Stimulated activated CD8-positive, alpha-beta memory T cell treated with anti-CD3 and anti-CD28 coated beads, Interleukin-12 subunit alpha, Interleukin-12 subunit beta, amount 100 ng/mL, for 4 hours (primary cell): ENCODE measurements around the gene ZNF205.
A peak's percentile ranks its signal among the peaks of the same experiment; 100 is the strongest.
"Not testable (repeated sequence)": the region's sequence is repeated elsewhere in the genome, so short reads cannot be mapped to it uniquely, and the experiment has no call there.

ENCODE experiments used
- DNase-seq: peaks from one replicate; pipeline ENCODE4 v3.0.0-alpha.2; 2020; ENCODE audit warnings: low read depth

The ZNF205 gene

DNA sequence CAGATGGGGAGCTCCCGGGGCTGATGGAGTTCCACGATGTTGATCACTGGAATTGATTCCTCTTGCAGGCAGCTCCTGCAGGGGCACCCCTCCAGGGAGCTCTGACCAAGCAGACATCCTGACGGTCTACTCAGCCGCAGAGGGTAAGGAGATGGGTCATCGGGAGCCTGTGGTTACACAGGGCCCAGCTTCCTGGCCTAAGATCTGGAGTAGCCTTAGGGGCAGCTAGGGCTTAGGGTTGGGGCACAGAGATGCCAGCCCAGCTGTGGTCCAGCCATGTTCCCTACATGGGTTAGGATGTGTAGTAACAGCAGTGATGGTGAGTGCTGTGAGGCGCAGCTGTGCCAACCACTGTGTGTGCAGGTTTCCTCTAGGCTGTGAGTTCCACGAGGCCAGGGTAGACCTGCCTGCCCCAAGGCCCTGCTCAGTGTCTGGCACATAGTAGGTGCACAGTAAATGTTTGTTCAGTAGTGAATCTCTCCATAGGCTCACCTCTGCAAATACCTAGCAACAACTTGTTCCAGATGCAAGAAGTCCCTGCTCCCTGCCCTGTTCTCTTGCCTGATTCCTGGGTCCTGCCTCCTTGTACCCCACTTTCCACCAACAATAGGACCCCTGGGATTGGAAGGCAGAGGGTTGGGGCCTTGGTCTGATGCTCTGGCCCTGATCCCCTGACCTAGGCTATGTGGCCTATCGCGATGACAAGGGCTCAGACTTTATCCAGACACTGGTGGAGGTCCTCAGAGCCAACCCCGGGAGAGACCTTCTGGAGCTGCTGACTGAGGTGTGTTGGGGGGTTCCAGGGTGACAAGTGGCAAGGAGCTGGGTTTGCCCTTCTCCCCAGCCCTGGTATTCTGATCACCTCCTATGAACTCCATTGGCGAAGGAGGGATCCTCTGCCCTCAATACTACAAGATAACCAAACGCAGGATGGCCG lies 36.1 kb downstream of the ZNF205 start:
- no peak for DNase-seq

DNA sequence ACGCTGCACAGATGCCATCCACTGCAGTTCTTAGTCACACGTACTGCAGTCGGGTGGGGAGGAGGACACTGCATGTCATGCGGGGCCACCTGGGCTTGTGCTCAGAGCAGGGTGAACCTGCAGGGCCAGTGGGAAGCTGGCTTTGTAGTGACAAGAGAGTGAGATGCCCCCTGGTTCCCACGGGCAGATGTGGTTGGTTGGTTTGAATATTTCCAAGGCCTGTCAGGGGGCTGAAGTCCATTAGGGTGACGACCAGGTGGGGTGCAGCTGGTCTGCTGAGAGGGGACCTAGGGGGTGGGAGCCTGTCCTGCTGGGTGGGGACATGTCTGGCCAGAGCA lies 36.8 kb downstream of the ZNF205 start:
- no peak for DNase-seq

DNA sequence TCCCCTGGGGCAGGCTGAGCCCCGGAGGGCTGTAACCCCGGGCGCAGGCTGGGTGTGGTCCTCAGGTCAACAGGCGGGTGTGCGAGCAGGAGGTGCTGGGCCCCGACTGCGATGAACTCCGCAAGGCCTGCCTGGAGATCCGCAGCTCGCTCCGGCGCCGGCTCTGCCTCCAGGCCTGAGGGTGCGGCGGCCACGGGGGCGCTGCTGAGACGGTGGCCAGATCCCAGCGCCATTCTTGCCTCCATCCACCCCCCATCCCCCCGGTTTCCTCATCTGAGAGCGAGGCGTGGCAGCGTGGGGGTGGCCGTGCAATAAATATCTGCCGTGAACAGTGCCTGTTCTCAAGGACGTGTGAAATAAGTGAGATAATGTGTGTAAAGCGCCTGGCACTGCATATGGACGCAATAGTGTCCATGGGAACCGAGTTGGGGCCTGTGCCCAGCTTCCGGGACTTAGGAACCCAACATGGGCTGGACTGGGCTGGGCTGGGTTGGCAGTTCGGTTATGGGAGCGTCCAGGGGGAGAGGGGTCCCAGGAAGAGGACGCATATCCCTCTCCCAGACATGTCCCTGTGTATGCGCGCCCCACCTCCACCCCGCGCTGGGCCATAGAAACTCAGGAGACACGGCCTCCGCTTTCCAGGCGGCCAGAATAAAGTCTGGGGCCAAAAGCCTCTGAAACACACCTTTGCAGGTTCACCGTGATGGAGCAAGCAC lies 37.4 kb downstream of the ZNF205 start:
- DNase-seq: no peak

DNA sequence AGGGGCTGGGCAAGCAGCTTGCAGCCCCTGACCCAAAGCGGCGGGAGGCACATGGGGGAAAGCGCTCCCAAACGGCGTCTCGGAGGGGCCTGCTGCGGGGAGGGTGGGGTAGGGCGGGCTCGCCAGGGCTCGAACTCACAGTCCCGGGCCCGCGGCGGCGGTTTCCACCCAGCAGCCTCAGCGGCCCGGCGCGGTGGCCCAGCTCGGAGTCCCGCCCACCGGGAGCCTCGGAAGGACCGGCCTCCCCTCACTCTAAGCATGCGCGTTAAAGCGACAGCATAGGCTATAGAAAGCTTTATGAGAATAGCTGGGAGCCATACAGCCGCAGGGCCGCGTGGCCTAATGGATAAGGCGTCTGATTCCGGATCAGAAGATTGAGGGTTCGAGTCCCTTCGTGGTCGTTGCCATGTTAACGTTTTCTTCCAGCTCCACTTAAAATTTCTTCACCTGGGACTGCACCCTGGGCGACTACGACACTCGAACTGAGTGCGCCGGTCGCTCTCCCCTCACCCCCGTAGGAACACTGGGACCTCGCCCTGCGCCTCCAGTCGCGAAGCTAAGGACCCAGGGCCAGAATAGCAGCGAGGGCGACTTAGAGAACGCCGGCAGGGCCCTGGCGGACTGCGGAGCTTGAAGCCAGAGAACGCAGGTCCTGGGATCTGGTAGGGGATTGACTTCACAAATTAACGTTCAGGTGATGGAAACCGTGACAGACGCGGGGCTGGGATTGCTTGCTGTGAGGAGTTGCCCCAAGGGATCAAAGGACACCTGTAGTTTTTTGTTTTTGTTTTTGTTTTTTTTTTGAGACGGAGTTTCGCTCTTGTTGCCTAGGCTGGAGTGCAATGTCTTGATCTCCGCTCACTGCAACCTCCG lies 38.2 kb downstream of the ZNF205 start:
- peak; percentile 96 for DNase-seq

DNA sequence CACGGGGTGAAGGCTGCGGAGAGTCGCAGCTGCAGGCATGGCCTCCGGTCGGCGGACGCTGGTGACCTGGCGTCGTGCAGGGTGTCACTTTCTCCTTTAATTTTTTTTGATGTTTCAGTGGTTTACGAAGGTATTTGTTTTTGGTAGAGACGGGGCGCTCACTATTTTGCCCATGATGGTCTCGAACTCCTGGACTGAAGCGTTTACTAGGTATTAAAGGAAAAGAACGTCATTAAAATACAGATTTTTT lies 39.6 kb downstream of the ZNF205 start:
- DNase-seq: no peak

DNA sequence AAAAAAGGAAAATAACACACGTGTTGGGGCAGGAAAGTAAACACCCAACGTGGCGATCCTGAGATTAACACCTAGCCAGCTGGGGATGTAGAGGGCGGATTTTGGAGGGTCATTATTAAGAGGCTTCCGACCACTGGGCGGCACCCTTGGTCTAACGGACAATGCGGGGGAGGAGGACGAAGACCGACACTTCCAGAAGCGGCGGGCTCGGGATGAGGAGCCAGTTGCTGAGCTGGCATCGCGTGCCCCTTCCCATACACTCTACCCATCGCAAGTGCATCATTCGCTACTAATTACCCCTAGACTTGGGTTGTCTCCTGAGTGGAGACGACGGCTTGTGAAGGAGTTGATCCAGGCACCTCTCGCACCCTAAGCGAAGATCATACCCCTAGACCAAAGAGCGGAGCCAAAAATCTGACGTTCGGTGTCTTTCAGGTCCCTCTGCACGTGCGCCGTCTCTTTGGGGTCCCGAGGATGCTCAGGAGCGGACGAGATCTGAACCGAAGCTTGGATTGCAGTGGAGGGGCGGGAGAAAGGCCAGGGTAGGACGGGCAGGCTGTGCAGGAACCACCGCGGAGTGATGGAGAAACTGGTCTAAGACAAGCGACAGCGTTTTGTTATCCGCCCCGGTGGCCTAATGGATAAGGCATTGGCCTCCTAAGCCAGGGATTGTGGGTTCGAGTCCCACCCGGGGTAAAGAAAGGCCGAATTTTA lies 40.0 kb downstream of the ZNF205 start:
- DNase-seq: peak; percentile 63

DNA sequence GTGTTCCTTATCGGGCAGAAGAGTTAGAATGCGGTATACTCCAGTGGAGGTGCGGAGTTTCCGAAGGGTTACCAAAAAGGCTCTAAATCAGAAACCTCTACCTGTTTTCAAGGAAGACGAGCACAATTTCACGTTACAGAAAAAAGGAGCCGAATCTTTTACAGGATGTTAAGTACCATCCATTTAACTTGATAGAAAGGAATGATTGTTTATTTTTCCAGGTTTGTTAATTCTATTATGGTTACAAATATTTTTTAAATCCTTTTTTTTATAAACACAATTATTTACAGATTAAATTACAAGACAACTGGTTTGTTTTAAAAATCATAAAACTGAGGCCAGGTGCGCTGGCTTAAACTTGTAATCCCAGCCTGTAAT lies 40.6 kb downstream of the ZNF205 start:
- DNase-seq: no peak

DNA sequence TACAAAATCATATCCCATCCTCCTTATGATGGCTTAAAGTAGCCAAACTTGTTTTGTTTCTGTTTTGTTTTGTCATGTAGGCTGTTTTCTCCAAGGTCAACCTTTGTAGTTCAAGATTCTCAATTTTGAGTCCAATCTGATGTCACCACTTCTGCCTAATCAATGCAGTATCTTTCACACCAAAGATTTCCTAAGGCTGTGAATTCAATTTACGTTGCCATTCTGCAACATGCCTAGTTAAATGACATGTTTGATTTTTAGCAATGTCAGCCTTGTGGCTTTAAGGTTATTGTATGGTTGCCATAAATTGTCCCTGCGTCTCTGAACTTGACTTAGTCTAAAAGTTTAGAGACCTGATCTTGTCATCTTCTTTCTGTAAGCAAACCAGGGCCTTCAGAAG lies 42.8 kb downstream of the ZNF205 start:
- no peak for DNase-seq

DNA sequence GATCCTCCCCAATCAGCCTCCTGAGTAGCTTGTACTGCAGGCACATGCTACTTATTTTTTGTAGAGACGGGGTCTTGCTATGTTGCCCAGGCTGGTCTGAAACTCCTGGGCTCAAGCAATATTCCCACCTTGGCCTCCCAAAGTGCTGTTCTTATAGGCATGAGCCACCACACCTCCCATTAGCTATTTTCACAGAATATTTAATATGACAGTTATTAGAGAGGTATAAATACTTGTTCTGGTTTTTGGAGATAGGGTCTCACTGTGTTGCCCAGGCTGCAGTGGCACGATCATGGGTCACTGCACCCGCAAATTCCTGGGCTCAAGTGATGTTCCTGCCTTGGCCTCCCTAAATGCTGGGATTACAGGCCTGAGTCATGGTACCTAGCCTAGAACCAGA lies 43.6 kb downstream of the ZNF205 start:
- DNase-seq: no peak

DNA sequence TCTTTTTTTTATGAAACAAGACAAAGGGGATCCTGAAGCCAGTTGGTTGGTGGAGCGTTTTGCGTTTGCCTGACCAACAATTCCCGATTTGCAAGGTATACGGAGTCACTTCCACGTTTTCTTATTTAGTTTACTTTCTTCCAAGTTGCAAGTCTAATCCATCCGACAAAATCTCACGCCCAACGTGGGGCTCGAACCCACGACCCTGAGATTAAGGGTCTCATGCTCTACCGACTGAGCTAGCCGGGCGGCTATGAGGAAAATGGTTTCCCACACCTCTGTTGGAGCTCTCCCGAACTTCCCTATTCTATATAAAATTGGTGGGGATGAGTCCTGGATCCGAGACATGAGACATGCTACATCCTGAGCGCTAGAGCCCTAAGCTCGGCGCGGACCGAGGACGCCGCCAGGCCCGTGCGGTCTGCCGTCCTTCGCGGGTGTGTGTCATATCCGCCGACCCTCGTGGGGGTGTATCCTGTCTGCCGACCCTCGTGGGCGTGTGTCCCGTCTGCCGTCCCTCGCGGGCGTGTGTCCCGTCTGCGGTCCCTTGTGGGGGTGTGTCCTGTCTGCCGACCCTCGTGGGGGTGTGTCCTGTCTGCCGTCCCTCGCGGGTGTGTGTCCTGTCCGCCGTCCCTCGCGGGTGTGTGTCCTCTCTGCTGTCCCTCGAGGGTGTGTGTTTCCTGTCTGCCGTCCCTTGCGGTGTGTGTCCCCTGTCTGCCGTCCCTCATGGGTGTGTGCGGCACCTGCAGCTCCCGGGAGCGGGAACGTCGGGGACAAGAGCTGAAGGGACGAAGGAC lies 45.0 kb downstream of the ZNF205 start:
- DNase-seq: peak; percentile 45

DNA sequence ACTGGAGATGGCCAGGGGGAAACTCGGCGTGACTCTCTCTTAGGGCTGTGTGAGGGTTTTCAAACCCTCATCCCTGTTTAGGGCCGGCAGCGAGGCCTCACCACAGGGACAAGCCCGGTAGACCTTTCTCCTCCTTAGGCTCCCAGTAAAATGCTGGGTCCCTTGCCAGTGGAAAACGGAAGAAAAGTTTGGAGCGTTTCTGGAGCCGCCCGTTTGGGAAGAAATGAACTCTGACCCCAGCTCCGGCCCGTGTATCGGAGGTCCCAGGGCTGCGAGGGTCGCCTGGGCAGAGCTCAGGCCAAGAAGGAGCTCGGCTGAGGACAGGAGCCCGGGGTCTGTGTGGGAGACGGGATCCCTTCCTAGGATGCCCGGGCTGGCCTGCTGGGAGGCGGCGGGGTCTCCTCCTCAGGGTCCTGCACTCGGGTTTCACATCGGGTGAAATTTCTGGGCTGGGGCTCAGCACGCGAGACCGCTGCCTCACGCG lies 45.7 kb downstream of the ZNF205 start:
- DNase-seq: no peak

DNA sequence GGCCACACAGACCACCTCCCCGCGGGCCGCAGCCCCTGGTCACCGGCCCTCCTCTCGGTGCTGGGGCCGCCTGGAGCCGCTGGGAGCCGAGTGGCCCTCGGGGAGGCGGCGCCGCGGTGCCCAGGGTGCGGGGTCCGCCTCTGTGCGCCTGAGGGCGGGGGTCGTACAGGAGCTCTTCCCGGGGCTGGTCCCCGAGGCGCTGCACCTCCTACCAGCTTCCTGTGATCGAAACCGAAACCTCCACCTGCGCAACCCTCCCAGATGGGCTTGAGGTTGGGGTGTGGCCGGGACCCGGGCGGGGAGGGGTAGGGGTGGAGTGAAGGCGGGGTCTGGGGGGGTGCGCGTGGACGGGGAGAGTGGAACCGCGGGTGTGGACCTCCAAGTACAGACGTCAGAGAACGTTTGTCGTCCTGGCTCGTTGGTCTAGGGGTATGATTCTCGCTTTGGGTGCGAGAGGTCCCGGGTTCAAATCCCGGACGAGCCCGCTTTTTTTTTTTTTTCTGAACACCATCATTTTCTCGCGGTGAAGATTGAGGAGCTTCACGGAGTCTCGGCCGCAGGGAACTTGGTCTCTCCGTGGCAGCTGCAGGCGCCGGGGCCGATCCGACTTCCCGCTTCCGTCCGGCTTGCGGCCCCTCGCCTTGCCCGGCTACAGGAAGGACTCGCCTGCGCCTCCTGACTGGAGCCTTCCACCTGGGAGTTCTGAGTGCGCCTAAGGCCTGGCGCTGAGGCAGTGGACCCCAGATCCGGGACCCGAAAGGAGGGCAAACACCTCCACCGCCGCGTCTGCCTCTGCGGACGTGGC lies 46.3 kb downstream of the ZNF205 start:
- peak; percentile 87 for DNase-seq

DNA sequence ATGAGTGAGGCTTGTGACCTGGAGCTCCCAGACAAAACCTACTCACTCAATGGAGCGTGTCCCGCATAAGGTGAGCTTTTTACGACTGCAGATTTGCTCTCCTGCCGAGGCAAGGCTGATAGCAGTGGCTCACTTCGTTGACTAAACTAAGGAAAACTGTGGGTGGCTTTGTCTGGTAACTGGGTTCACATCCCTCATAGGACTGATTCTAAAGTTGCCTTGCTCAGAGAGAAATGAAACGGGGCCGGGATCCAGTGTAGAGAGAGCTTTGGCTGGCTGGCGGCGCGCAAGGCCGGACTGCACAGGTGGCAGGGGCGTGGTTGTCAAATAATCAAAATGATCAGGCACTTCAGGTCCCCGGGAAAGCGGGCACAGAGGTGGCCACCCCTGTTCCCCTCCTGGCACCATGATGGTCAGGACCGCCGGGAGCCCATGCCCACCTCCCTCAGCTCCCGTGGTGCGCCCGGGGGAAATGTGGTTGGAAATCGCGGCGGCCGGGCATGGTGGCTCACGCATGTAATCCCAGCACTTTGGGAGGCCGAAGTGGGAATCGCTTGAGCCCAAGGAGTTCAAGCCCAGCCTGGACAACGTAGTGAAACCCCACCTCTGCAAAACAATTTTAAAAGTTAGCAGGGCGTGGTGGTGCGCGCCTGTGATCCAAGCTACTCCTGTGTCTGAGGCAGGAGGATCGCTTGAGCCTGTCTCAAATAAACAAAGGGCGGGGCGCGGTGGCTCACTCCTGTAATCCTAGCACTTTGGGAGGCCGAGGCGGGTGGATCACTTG lies 49.0 kb downstream of the ZNF205 start:
- no peak for DNase-seq

DNA sequence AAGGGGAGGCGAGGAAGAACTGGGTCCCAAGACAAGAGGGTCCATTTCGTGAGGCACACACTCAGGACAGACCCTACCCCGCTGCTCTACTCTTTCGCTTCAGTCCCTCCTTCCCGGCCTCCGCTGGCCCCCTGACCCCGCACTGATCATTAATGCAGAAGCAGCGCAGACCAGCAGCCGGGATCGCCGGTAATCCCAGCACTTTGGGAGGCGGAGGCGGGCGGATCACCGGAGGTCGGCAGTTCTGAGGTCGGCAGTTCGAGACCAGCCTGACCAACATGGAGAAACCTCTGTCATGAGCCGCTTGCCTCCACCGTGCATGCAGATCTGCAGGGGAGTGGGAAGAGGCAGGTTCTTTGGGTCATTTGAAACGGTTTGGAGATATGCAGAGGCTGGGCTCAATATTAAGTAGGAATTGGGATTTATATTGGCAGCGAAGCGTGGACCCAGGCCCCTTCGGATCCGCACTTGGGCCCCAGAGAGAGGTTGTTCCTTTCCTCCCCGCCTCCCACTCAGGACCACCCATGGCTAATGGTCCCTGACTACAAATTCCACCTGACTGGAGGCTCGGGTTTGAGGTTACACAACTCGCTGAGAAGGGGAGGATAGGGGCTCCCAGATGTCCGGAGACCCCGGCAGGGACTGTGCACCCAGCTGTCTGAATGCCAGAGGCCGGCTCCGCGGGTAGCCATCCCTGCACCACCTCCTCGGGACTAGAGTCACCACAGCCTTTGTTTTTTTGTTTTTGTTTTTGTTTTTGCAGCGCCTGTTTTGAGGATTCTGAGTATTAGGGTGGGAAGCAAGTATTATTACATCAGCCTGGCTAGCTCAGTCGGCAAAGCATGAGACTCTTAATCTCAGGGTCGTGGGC lies 52.0 kb downstream of the ZNF205 start:
- no peak for DNase-seq

DNA sequence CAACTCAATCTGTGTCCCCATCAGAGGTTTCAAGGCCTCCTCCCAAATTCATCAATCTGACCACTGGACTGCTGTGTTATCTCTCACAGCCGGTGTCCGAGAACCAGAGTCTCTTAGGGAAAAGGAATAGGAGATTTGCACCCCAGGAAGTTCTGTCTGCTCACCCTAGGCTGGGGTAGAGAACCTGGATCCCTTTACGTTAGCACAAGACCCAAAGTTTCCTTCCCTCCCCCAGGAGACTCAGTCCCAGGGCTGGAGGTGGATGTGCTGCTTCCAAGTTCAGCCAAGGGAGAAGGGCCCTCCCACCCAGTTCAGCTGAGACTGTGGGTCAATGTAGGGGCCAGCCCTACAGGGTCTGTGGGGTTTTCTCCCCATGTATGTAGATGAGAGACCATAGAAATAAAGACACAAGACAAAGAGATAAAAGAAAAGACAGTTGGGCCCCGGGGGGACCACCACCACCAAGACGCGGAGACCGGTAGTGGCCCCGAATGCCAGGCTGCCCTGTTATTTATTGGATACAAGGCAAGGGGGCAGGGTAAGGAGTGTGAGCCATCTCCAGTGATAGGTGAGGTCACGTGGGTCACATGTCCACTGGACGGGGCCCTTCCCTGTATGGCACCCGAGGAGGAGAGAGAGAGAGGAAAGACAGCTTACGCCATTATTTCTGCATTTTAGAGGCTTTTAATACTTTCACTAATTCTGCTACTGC lies 52.9 kb downstream of the ZNF205 start:
- no peak for DNase-seq

DNA sequence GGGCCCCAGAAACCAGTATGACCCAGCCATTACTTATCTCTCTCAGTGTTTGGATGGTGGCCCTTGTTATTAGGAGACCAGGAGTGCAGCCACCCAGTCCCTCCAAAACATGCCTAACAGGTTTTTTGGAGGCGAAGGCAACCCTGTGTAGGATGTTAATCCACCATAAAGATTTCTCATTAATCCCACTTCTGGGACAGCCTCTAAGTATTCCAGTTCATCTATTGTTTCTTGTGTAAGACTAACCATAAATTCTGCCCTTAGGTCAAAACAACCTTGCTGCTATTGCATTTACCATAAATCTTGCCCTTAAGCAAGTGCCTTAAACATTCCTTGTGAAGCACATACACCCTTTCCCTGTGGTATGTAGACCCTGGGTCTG lies 54.1 kb downstream of the ZNF205 start:
- no peak for DNase-seq

DNA sequence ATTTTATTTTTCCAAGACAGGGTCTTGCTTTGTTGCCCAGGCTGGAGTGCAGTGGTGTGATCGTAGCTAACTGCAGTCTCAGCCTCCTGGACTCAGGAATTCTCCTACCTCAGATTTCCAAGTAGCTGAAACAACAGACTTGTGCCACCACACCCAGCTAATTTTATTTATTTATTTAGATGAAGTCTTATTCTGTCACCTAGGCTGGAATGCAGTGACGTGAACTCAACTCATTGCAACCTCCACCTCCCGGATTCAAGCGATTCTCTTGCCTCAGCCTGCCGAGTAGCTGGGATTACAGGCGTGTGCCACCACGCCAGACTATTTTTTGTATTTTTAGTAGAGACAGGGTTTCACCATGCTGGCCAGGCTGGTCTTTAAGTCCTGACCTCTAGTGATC lies 56.3 kb downstream of the ZNF205 start:
- not testable (repeated sequence) for DNase-seq
